GM21423 (cell line): ENCODE results near the gene CECR2.
"Not testable (repeated sequence)": the region's sequence is repeated elsewhere in the genome, so short reads cannot be mapped to it uniquely, and the experiment has no call there.

ENCODE experiments used
- ATAC-seq: cut with Tn5 transposase; IDR thresholded peaks from one replicate; pipeline ENCODE4 v1.9.1; 2021; ENCODE audit warnings: mild to moderate bottlenecking, moderate library complexity; ENCODE audit not compliant: unreplicated experiment

Gene CECR2

GRCh38 chr22:17562906-17563870 lies 193.9 kb downstream of the CECR2 start, which contains the start of gene SLC25A18:
SLC25A18 (plus strand) TSS chr22:17563498; CDS start chr22:17579945, 16,447 bp downstream.
- no peak for ATAC-seq

DNA sequence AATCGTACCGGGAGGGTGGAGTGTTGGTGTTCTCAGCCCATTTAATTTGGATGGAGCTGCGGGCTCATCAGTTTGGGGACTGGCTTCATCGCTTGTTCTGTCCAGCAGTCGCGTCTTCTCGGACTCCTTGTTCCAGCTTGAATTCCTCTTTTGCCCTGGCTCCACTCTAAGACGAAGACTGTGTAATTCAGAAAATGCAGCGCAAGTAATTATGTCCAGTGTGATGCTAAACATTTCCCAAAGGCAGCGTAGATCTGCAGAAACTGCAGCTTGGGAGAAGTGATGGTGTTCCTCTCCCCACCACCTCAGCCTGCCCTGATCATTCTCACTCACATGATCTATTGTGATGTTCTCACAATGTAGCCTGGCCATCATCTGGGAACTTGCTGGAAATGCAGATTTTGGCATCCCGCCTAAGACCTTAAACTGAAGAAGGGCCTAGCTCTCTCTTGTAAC lies 194.7 kb downstream of the CECR2 start:
- ATAC-seq: no peak

GRCh38 chr22:17566016-17566687 lies 196.9 kb downstream of the CECR2 start:
- ATAC-seq: not testable (repeated sequence)

DNA sequence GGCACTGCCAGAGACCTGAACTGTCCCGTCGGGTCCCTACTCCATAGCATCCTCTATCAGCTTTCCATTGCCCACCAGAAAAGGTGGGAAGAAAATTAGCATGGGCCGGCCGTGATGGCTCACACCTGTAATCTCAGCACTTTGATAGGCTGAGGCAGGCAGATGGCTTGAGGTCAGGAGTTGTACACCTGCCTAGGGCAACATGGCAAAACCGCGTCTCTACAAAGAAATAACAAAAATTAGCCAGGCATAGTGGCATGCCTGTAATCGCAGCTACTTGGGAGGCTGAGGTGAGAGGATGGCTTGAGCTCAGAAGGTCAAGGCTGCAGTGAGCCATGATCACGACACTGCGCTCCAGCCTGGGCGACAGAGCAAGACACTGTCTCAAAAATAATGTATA lies 197.5 kb downstream of the CECR2 start:
- no peak for ATAC-seq

GRCh38 chr22:17569971-17570511 lies 200.8 kb downstream of the CECR2 start:
- no peak for ATAC-seq

- no peak for ATAC-seq
Measured at GRCh38 chr22:17570851-17571631, 201.8 kb downstream of the CECR2 start.

DNA sequence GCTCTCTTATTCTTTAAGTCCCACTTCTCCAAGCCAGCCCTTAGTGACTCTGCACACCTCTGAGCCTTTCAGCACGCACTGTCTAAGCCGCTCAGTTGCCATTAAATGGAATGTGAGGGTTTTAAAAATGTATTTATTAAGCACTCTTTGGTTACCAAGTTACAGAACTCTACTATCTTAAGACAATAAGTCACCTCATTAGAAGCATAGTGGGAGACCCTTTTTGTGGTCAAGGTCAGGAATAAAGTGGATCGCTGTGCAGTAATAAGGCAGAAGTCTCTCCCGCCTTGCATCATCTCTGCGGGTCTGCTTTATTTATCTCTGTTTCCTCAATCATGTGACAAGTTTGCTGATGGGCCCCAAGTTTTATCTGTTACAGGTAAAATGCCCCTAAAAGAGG lies 205.9 kb downstream of the CECR2 start:
- ATAC-seq: no peak

DNA sequence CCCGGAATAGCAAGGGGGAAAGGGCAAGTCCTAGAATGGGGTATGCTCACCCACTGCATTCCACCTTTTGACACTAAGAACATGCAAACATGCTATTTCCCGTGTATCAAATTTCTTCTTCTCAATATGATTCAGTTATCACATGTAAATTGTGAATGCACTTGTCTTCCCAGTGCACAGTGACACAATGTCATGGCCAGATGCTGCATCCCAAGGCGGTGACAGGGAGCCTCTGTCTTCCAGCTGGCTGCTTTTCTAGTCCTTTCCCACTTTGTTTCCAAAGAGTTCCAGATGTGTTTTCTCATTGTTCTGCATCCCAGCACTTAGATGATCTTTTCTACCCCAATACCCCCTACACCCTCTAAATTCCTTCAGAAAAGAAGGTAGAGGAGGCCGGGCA lies 206.4 kb downstream of the CECR2 start:
- no peak for ATAC-seq

- ATAC-seq: no peak
Measured at GRCh38 chr22:17576470-17576869, 207.2 kb downstream of the CECR2 start.

- ATAC-seq: no peak
Measured at GRCh38 chr22:17578136-17578754, 209.0 kb downstream of the CECR2 start.

DNA sequence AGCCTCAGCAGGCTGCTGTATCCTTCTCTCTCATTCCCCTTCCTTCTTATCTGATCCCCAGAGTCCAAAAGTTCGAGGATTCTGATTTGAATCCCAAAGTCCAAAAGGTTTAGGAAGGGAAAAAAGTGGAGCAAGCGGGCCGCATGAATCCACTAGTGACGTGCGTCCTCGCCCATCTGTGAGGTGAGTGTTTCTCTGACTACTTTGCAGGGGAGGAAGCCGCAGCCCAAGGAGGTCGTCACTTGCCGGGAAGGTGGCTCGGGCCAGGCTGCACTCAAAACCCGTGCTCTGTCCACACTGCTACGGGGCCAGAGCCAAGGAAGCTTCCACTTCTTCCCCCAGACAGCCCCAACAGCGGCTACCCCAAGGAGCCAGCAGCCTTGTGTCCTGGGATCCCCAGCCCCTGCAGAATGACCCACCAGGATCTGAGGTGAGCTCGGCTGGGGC lies 210.3 kb downstream of the CECR2 start:
- no peak for ATAC-seq

GRCh38 chr22:17580441-17581031 lies 211.3 kb downstream of the CECR2 start:
- ATAC-seq: no peak

DNA sequence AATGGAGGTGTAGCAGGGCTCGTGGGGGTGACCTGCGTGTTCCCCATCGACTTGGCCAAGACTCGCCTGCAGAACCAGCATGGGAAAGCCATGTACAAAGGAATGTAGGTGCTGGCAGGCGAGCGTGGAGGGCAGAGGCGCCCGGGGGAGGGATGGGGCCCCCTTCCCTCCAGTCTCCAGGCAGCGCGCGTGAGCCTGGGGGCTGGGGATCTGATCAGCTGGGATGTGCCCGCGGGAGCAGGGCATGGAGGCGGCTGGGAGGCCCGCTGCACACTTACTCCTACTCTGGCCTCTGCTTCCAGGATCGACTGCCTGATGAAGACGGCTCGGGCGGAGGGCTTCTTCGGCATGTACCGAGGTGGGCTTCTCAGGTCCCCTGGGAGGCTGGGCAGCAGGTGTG lies 211.8 kb downstream of the CECR2 start:
- no peak for ATAC-seq

DNA sequence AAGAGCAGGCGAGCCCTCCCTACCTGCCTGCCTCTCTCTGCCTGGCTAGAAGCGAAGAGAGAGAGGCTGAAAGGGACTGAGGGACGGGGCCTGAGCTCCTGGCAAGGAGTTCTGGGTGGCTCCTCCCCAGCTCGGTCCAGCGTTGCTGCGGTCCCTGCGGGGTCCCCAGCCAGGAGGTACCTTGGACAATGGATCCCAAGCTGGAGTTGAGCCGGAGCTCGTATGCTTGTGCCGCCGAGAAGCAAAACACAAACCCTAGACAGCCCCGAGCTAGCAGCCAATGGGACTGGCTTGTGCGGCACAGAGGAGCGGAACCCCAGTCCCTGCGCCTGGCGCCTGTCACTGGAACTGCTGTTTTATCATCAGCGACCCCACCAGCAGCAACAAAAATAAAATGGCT lies 212.4 kb downstream of the CECR2 start:
- no peak for ATAC-seq

DNA sequence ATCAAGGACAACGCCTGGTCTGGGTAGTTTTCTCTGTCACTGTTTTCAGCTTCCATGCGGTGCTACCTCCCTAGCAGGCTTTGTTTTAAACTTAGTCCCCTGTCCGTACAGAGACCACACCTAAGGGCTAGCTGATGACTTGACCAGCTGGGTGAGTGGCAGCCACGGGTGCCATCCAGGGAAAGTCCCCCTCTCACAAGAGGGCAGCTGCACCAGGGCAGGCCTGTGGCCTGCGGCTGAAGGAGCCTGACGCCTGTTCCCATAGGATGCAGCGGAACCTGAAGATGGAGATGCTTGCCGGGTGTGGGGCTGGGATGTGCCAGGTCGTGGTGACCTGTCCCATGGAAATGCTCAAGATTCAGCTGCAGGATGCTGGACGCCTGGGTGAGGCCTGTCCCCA lies 213.9 kb downstream of the CECR2 start:
- no peak for ATAC-seq

GRCh38 chr22:17586831-17587440 lies 217.7 kb downstream of the CECR2 start:
- ATAC-seq: no peak

DNA sequence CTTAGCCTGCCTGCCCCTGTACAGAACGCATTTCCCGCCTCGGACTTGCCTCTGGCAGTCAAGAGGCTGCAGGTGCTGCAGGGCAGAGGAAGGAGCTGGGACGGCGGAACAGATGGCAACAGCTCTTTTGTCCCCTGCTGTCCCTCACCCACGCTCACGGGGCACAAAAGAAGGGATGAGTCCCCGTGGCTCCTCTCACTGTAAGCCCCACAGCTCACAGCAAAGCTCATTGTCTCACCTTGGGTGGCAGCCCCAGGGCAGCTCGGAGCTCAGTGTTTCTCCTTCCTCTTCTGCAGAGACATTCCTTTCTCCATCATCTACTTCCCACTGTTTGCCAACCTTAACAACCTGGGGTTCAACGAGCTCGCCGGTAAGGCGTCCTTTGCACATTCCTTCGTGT lies 218.4 kb downstream of the CECR2 start:
- ATAC-seq: no peak

DNA sequence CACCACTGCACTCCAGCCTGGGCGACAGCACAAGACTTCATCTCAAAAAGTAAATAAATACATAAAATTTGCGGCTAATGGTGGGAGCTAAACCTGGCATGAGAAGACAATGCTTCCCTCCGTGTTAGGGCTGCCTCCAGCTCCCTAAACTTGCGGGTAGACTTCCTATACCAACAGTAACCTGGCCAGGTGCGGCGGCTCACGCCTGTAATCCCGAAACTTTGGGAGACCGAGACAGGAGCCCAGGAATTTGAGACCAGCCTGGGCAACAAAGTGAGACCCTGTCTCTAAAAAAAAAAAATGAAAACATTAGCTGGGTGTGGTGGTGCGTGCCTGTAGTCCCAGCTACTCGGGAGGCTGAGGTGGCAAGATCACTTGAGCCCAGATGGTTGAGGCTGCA lies 219.3 kb downstream of the CECR2 start:
- no peak for ATAC-seq

GRCh38 chr22:17589810-17590375 lies 220.6 kb downstream of the CECR2 start:
- no peak for ATAC-seq
